PFSK-1 (cell line): ENCODE results near the gene CHRD.

ENCODE experiments used
- POLR2AphosphoS5 ChIP-seq: IDR thresholded peaks from 2 replicates; pipeline ENCODE4 v1.6.1; 2012; ENCODE audit warnings: low read depth, mild to moderate bottlenecking, control low read depth, low read length, moderate library complexity
- REST ChIP-seq, 2 experiments: IDR thresholded peaks; 2 replicates each; pipeline versions ENCODE4 v1.6.1 to v1.8.0; 2011 to 2012; ENCODE audit warnings: low read depth in 2 of 2, low read length in 2 of 2, control low read depth in 1 of 2, inconsistent platforms in 1 of 2, mild to moderate bottlenecking in 1 of 2, moderate library complexity in 1 of 2; ENCODE audit not compliant: insufficient read depth in 1 of 2
- SIN3A ChIP-seq: IDR thresholded peaks from 2 replicates; pipeline ENCODE4 v1.6.1; 2012; ENCODE audit warnings: mild to moderate bottlenecking, low read length, moderate library complexity, borderline replicate concordance; ENCODE audit not compliant: insufficient read depth
- TAF1 ChIP-seq: IDR thresholded peaks from 2 replicates; pipeline ENCODE4 v1.6.1; 2012; ENCODE audit warnings: low read length, control low read depth, borderline replicate concordance; ENCODE audit not compliant: insufficient read depth

GRCh38 chr3:184346480-184347190 lies 33.2 kb upstream of the CHRD start:
- TF ChIP-seq POLR2AphosphoS5 = no peak
- no peak for TF ChIP-seq REST (IDR thresholded peaks at IDR 0.05; ENCODE audit: insufficient read depth in 1 of 2, low read depth in 2 of 2, low read length in 2 of 2)
- TF ChIP-seq SIN3A = no peak
- no peak for TF ChIP-seq TAF1
